B cell (primary cell): ENCODE results near the gene CFAP77. TPM values are rescaled to one million over a fixed set of nuclear protein-coding genes. Genes with fewer than 3 reads are reported as not detected.

ENCODE experiments used
- ATAC-seq: fragments of 200-7000 bp; cut with Tn5 transposase; one replicate; pipeline ENCODE4 v1.10.0; 2021; ENCODE audit warnings: low read depth, mild to moderate bottlenecking, moderate number of reproducible peaks, moderate library complexity
- CTCF ChIA-PET: fragments of 350-600 bp; sonication (Branson Sonifier 250); formaldehyde crosslinking; loops from one replicate; lab custom pipeline; 2021; ENCODE audit warnings: antibody characterized with exemption, inconsistent platforms; lab: Charles Lee
- POLR2A ChIA-PET: fragments of 350-600 bp; sonication (Branson Sonifier 250); formaldehyde crosslinking; loops from one replicate; lab custom pipeline; 2021; ENCODE audit warnings: antibody characterized with exemption; lab: Charles Lee
- DNase-seq: peaks from one replicate; pipeline ENCODE4 v3.0.0; 2013
- H2AFZ ChIP-seq: 2 replicates; pipeline ENCODE4 v1.6.1; 2012; ENCODE audit warnings: mild to moderate bottlenecking, low read depth, low read length; ENCODE audit not compliant: insufficient read depth, poor library complexity, severe bottlenecking
- H3K27ac ChIP-seq, 2 donors: 1 replicate in 1 of 2; 2 replicates in 1 of 2; pipeline ENCODE4 v1.5.1; 2012 to 2013; ENCODE audit warnings: low read length in 2 of 2, mild to moderate bottlenecking in 2 of 2, moderate library complexity in 1 of 2
- H3K27me3 ChIP-seq, 4 experiments: fragments of 200-600 bp in 1 of 4; sonication (generic) in 1 of 4; replicated peaks in 1 of 4; 1 replicate in 2 of 4; 2 replicates in 2 of 4; pipeline versions ENCODE4 v1.6.1 to v1.7.0; 2013 to 2016; ENCODE audit warnings: low read length in 3 of 4, mild to moderate bottlenecking in 2 of 4, mixed read lengths in 1 of 4, moderate library complexity in 1 of 4; ENCODE audit not compliant: insufficient read depth in 4 of 4, control insufficient read depth in 3 of 4; ENCODE audit errors: control extremely low read depth in 1 of 4
- H3K36me3 ChIP-seq, 2 experiments: replicated peaks in 1 of 2; 1 replicate in 1 of 2; 2 replicates in 1 of 2; pipeline versions ENCODE4 v1.6.1 to v1.7.1; 2013; ENCODE audit warnings: low read length in 1 of 2; ENCODE audit not compliant: insufficient read depth in 2 of 2, control insufficient read depth in 1 of 2; ENCODE audit errors: control extremely low read depth in 1 of 2, extremely low read depth in 1 of 2
- H3K4me1 ChIP-seq, 2 donors: fragments of 200-600 bp in 1 of 2; sonication (generic) in 1 of 2; 1 replicate in 1 of 2; 2 replicates in 1 of 2; pipeline versions ENCODE4 v1.5.1 to v1.6.1; 2013 to 2017; ENCODE audit warnings: low read length in 2 of 2; ENCODE audit not compliant: control insufficient read depth in 2 of 2, insufficient read depth in 2 of 2
- H3K4me2 ChIP-seq: replicated peaks from 2 replicates; pipeline ENCODE3; 2012; ENCODE audit warnings: mild to moderate bottlenecking, low read depth, low read length; ENCODE audit not compliant: poor library complexity, severe bottlenecking
- H3K4me3 ChIP-seq, 5 experiments: fragments of 200-600 bp in 1 of 5; sonication (generic) in 1 of 5; 1 replicate in 3 of 5; 2 replicates in 2 of 5; pipeline versions ENCODE4 v1.5.1 to v1.7.0; 2011 to 2016; ENCODE audit warnings: low read length in 4 of 5, mild to moderate bottlenecking in 4 of 5, low read depth in 2 of 5, control low read depth in 1 of 5, moderate library complexity in 1 of 5; ENCODE audit not compliant: insufficient read depth in 1 of 5; ENCODE audit errors: control extremely low read depth in 1 of 5, extremely low read depth in 1 of 5
- H3K79me2 ChIP-seq: fragments of 200-600 bp; sonication (generic); one replicate; pipeline ENCODE4 v1.6.0; 2016; ENCODE audit warnings: low read length; ENCODE audit not compliant: control insufficient read depth, insufficient read depth
- H3K9ac ChIP-seq: fragments of 200-600 bp; sonication (generic); 2 replicates; pipeline ENCODE4 v1.6.1; 2017; ENCODE audit warnings: mild to moderate bottlenecking, low read length, moderate library complexity
- H3K9me3 ChIP-seq, 3 donors: one replicate each; pipeline versions ENCODE4 v1.6.1 to v1.7.1; 2013; ENCODE audit warnings: low read length in 2 of 3; ENCODE audit not compliant: control insufficient read depth in 2 of 3, insufficient read depth in 1 of 3; ENCODE audit errors: control extremely low read depth in 1 of 3
- H4K20me1 ChIP-seq: 2 replicates; pipeline ENCODE4 v1.6.0; 2012; ENCODE audit warnings: mild to moderate bottlenecking, low read length; ENCODE audit not compliant: insufficient read depth, control insufficient read depth, poor library complexity, severe bottlenecking
- H3K27ac Mint-ChIP-seq: one replicate; pipeline ENCODE4 v1.8.0; 2021; ENCODE audit warnings: mixed read lengths
- H3K27me3 Mint-ChIP-seq: one replicate; pipeline ENCODE4 v1.8.0; 2021; ENCODE audit warnings: mixed read lengths
- H3K4me1 Mint-ChIP-seq: one replicate; pipeline ENCODE4 v1.8.0; 2021; ENCODE audit warnings: mixed read lengths
- H3K4me3 Mint-ChIP-seq: one replicate; pipeline ENCODE4 v1.8.0; 2021; ENCODE audit warnings: mixed read lengths
- H3K9me3 Mint-ChIP-seq: one replicate; pipeline ENCODE4 v1.8.0; 2022; ENCODE audit warnings: mixed read lengths; ENCODE audit not compliant: insufficient read depth
- CTCF ChIP-seq: fragments of 200-600 bp; IDR thresholded peaks from one replicate; pipeline ENCODE4 v1.8.0; 2022; ENCODE audit warnings: antibody characterized with exemption, mild to moderate bottlenecking
- EZH2 ChIP-seq: IDR thresholded peaks from 2 replicates; pipeline ENCODE4 v1.6.1; 2012; ENCODE audit warnings: borderline replicate concordance, low read depth, mild to moderate bottlenecking, moderate library complexity, low read length; ENCODE audit not compliant: insufficient read depth, poor library complexity, severe bottlenecking
- WGBS: methylation state at CpG from one replicate; pipeline ENCODE4 v1.1.5; 2013; ENCODE audit warnings: missing lambda C conversion rate; ENCODE audit not compliant: insufficient coverage; 5-methylcytosine and 5-hydroxymethylcytosine counted together
- intact Hi-C: fragments of 100-400 bp; cut with micrococcal nuclease; formaldehyde crosslinking; loops from one replicate; pipeline ENCODE4 v1.10.0; 2022
- polyA plus RNA-seq: library from polyadenylated mRNA; depleted of rRNA; stranded (reverse); fragments of >200 nt; gene quantifications from 2 replicates; pipeline ENCODE4 v1.2.3, GENCODE V29; 2012
- total RNA-seq, 2 donors: library from RNA; stranded (reverse); fragments of 120-200 nt in 1 of 2; gene quantifications; 1 replicate in 1 of 2; 2 replicates in 1 of 2; pipeline versions ENCODE4 v1.2.3 to v1.2.4, GENCODE V29; 2013 to 2022

Gene CFAP77
- total and polyA plus RNA-seq, 2 donors (not counting 1 experiment from before 2014, with no cell fraction given): not detected

GRCh38 chr9:132547052-132547431, 137.0 kb downstream of the CFAP77 start:
- H4K20me1 ChIP-seq: no peaks in the 10 kb centered on the region
- no peak for ATAC-seq
- WGBS: 95% methylated on average over 6 of the region's 7 CpGs
- TF ChIP-seq EZH2: no peak
- TF ChIP-seq CTCF: no peak
- H3K27me3 ChIP-seq: peaks cover 0 to 22% (median 0%) of the 10 kb centered on the region in 4 experiments
- no peak for DNase-seq
- intact Hi-C loops: no loop called here
- H3K4me1 ChIP-seq: peaks cover 3 to 8% of the 10 kb centered on the region in 2 donors
- Mint-ChIP-seq H3K27ac (no peak overlapping the region), H3K9me3 (no peaks in the 10 kb centered on the region), H3K4me1 (peaks cover 5% of the 10 kb centered on the region), H3K27me3 (peaks cover 19% of the 10 kb centered on the region), H3K4me3 (no peak overlapping the region)
- H2AFZ ChIP-seq: no peak overlapping the region
- H3K9ac ChIP-seq: no peak overlapping the region
- H3K4me2 ChIP-seq: no peak overlapping the region
- POLR2A ChIA-PET: no interaction called here
- H3K36me3 ChIP-seq: no peaks in the 10 kb centered on the region
- H3K4me3 ChIP-seq: no peak overlapping the region
- H3K9me3 ChIP-seq: no peaks in the 10 kb centered on the region
- no peaks in the 10 kb centered on the region for H3K79me2 ChIP-seq
- no peak overlapping the region for H3K27ac ChIP-seq
- CTCF ChIA-PET: no interaction called here

GRCh38 chr9:132547436-132547835, 137.4 kb downstream of the CFAP77 start:
- Histone ChIP-seq H3K27ac (no peak overlapping the region), H3K79me2 (no peaks in the 10 kb centered on the region), H3K36me3 (no peaks in the 10 kb centered on the region), H3K27me3 (peaks cover 0 to 19% (median 0%) of the 10 kb centered on the region in 4 experiments), H3K4me2 (no peak overlapping the region), H3K4me1 (peaks cover 3 to 8% of the 10 kb centered on the region in 2 donors), H2AFZ (no peak overlapping the region), H3K9ac (no peak overlapping the region), H4K20me1 (no peaks in the 10 kb centered on the region), H3K4me3 (no peak overlapping the region), H3K9me3 (no peaks in the 10 kb centered on the region)
- no peak for DNase-seq
- ChIA-PET POLR2A (no interaction called here), CTCF (no interaction called here)
- no peak overlapping the region for H3K27ac Mint-ChIP-seq
- H3K27me3 Mint-ChIP-seq: peaks cover 19% of the 10 kb centered on the region
- TF ChIP-seq CTCF (no peak), EZH2 (no peak)
- no peaks in the 10 kb centered on the region for H3K9me3 Mint-ChIP-seq
- intact Hi-C loops: no loop called here
- peaks cover 5% of the 10 kb centered on the region for H3K4me1 Mint-ChIP-seq
- 94% methylated on average over 13 of the region's 13 CpGs for WGBS
- no peak for ATAC-seq
- H3K4me3 Mint-ChIP-seq: no peak overlapping the region
